Stimulated activated CD4-positive, alpha-beta T cell treated with anti-CD3 and anti-CD28 coated beads, Interleukin-15, amount 100 ng/mL, for 24 hours (primary cell): ENCODE data around the gene THRAP3.
"Not testable (repeated sequence)": the region's sequence is repeated elsewhere in the genome, so short reads cannot be mapped to it uniquely, and the experiment has no call there.

ENCODE experiments used
- DNase-seq: peaks from one replicate; pipeline ENCODE4 v3.0.0-alpha.2; 2020

THRAP3 gene

DNA sequence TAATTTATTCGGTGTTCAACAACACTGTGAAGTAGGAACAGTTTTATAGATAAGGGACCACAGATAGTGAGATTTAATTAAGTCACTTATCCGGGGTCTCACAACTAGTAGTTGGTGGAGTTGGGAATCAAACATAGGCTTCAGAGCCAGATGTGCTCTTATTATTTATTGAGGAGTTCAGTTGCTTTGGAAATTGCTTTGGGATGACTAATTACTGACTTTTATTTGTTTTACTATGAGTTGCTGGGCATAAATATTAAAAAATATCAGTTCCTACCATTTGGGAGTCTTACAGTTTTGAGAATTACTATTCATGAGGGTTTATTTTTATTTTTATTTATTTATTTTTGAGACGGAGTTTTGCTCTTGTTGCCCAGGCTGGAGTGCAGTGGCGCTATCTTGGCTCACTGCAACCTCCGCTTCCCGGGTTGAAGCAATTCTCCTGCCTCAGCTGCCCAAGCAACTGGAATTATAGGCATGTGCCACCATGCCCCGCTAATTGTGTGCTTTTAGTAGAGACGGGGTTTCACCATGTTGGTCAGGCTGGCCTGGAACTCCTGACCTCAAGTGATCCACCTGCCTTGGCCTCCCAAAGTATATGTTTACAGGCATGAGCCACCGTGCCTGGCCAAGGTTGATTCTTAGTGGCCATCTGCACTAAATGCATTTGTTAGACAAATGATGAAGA is 27.7 kb downstream of the THRAP3 start:
- no peak for DNase-seq

DNA sequence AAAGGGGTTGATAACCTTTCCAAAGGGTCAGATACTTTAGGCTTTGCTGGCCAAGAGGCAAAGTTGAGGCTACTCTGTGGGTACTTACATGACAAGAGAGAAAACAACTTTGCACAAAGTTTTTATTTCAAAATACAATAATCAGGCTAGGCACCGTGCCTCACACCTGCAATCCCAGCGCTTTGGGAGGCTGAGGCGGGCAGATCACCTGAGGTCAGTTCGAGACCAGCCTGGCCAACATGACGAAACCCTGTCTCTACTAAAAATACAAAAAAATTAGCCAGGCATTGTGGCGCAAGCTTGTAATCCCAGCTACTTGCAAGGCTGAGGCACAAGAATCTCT is 28.2 kb downstream of the THRAP3 start:
- not testable (repeated sequence) for DNase-seq

GRCh38 chr1:36253161-36253862 is 29.1 kb downstream of the THRAP3 start:
- DNase-seq = no peak

GRCh38 chr1:36256558-36257374 is 32.5 kb downstream of the THRAP3 start:
- no peak for DNase-seq

- DNase-seq = peak; percentile 35
Measured at GRCh38 chr1:36257375-36257767, 33.1 kb downstream of the THRAP3 start.

DNA sequence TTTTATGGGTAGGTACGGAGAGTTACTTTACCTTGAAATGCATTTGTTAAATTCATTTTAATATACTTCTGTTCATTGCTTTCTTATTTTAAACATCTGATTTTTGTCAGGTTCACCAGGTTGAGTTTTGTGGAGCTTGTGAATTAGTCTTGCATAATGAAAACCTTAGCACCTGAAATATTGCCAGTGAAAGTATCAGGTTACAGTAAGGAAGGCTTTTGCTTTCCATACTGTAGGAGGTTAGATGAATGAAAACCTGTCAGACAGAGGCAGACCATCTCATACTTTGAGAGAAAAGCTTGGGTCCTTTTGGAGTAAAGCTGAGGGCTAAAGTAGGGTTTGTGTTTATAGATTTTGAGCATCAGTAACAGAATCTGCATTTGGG is 34.7 kb downstream of the THRAP3 start:
- no peak for DNase-seq

- DNase-seq = no peak
Measured at GRCh38 chr1:36268981-36269380, 44.7 kb downstream of the THRAP3 start.

DNA sequence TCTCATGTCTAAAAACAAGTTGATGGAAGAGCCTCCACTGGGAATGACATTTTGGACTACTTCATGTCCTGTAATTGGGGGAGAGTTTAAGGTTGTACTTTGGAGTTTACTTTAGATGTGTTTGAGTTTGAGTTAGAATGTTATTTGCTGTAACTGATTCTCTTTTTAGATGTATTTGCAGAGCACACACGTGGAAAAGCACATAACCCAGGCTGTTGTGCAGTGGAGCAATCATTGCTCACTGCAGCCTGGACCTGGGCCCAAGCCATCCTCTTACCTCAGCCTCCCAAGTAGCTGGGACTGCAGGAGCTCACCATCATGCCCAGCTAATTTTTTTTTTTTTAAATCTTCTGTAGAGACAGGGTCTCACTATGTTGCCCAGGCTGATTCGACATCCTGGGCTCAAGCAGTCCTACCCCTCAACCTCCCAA is 45.2 kb downstream of the THRAP3 start:
- DNase-seq = no peak

DNA sequence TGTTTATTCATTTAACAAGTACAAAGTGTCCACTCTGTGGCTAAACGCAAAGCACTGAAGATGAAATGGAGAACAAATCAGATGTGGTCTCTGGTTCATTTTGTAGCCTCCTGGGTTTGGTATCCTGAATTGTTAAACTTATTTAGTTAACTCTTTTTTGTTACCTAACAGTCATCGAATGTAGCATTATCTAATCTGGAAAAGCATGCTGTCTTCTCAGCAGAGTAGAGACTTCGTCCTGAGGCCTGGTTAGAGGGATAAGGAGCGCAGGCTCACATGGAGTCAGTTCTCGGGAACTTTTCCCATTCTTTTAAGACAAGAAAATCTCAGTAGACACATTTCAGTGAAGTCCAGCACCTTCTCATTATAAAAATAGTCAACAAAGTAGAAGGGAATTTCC is 48.8 kb downstream of the THRAP3 start:
- DNase-seq = no peak

- no peak for DNase-seq
Measured at GRCh38 chr1:36274201-36274600, 50.0 kb downstream of the THRAP3 start.

GRCh38 chr1:36276688-36277087 is 52.4 kb downstream of the THRAP3 start:
- no peak for DNase-seq

GRCh38 chr1:36279110-36279788 is 55.0 kb downstream of the THRAP3 start:
- no peak for DNase-seq

DNA sequence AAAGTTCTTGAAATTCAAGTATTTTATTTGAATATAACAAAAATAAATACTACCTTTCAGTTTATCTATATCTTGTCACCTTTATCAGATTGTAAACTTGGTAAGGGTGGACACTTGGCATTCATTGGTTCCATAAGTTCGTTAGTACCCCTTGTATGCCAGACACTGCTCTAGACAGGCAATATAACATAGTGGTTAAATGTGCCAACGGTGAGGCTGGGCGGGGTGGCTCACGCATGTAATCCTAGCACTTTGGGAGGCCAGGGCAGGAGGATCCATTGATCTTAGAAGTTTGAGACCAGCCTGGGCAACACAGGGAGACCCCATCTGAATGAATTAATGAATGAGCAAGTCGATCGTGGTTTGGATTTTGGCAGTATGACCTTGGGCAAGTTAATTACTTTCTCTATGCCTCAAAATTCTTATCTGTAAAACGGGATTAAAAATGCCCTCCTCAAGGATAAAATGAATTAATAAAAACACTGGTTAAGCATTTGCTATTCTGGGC is 55.6 kb downstream of the THRAP3 start:
- no peak for DNase-seq

GRCh38 chr1:36284061-36284460 is 59.8 kb downstream of the THRAP3 start:
- no peak for DNase-seq

DNA sequence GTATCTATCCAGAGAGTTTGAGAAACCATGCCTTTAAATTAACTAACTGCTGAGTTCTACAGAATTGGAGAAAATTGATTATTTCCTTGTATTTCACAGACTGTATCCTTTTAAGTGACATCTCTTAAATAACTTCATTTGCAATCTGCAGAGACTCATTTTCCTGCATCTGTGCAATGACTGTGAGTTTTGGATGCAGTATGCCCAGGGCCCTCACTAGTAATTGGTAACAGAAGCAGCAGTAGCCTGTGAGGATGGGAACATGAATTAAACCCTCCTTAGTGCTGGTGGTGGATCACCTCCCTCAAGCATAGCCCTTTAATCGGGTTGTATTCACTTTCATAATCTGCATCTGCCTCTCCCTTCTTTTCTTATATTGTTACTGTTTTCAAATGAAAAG is 60.3 kb downstream of the THRAP3 start:
- DNase-seq = no peak

DNA sequence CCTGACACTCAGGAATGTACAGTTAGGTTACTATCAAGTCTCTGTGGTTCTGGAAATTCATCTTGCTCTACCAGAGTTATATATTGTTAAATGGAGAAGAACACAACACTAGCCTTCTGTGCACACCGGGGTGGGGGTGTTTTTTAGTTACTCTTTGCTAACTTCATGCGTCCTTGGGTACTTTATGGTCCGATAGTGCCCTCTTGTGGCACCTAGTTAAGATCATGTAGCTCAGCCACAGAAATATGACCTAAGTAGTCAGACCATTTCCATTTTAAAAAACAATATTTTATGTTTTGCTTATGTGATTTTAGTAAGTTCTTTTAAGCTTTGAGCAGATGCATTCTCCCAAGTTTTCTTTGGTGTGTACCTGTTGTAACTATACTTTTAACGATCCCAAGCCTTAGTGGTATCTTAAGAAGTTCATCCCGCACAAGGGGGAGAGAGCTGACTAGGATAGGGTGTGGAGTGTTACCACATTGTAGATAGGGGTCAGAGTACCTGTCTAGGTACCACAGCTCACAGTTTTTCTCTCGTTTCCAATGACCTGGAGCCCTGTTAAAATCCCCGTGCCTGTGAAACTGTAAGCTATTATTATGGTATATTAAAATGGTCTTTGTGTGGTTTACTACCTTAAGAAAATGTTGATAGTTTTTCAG is 61.3 kb downstream of the THRAP3 start:
- DNase-seq = peak; percentile 68

DNA sequence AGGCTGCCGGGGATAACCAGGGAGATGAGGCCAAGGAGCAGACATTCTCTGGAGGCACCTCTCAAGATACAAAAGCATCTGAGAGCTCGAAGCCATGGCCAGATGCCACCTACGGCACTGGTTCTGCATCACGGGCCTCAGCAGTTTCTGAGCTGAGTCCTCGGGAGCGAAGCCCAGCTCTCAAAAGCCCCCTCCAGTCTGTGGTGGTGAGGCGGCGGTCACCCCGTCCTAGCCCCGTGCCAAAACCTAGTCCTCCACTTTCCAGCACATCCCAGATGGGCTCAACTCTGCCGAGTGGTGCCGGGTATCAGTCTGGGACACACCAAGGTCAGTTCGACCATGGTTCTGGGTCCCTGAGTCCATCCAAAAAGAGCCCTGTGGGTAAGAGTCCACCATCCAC is 62.6 kb downstream of the THRAP3 start:
- DNase-seq = no peak

DNA sequence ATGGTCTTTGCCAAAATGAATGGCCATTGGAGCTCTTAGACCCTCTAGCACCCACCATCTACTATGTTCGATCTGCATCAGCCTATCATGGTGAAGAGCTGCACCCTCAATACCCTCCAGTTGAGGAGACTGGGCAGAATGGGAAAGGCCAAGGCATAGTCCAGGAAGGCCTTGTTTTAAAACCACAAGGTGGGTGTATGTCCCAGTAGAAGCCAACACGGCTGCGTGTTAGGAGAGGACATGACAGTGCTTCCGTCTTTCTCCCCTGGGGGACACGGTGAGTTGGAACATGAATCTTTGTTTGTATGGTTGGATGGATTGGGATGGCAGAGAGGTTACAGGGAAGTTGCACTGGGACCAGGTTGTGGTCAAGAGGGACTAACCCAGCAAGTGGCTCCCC is 63.4 kb downstream of the THRAP3 start:
- no peak for DNase-seq

- no peak for DNase-seq
Measured at GRCh38 chr1:36295390-36295789, 71.1 kb downstream of the THRAP3 start.

DNA sequence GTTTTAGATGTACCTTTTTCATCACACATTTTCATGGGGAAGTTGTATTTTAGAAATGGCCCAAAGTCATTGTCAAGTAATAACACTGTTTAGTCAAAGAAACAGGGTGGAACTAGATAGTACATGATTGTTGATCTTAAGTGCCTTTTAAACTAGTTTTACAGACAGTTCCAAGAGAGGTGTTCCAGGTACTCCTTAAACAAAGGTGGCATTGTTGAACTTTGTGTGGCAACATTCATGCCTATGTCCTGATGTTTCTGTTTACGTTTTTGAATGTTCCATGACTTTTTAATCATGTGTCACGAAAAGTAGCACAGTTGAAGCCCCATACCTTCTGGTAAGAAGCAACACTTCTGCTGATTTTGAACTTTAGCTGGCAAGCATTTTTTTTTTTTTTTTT is 72.8 kb downstream of the THRAP3 start:
- no peak for DNase-seq

DNA sequence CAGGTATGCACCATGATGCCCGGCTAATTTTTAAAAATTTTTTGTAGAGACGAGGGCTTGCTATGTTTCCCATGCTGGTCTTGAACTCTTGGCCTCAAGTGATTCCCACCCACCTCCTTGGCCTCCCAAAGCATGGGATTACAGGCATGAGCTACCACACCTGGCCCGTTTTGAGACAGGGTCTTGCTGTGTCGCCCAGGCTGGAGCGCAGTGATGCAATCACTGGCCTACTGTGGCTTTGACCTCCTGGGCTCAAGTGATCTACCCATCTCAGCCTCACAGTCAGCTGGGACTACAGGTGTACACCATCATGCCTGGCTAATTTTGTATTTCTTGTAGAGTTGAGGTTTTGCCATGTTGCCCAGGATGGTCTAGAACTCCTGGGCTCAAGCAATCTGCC is 74.4 kb downstream of the THRAP3 start:
- no peak for DNase-seq

DNA sequence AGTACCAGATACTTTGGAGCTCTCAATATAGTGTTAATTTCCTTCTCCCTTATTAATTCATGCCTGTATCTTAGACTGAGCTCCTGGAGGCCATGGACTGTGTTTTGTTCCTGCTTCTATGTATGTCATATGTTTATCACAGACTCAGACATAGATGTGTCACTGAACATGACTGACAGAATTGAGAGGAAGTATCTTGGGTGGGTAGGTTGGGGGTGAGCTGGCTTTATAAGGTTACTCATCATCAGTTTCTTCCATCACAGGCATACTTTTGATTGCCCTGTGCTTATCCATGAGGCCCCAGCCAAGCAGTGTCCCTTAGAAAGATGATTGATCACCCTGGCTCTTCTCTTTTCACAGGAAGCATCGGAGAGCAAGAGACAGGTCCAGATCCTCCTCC is 76.3 kb downstream of the THRAP3 start:
- peak; percentile 31 for DNase-seq

DNA sequence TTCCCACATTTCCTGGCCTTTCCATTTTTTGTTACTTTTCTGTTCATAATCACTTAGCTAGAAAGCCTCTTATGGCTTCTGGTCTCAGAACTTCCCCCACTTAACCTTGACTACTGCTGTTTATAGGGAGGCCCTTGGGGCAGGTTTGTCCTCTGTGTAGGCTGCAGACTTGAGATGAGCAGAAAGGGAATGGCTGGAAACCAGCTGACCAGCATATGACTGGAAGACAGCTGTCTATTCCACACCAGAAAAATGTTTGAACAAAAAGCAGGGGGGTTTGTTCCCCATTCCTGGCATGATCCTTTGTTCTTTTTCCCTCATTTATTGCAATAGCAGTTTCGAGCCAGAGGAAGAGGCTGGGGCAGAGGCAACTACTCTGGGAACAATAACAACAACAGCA is 77.0 kb downstream of the THRAP3 start:
- no peak for DNase-seq
